Measurements from ENCODE around the gene ECE1.

Gene ECE1

GRCh38 chr1:21270086-21270689 lies 20.1 kb downstream of the ECE1 start:
- peak; percentile 54 for TF ChIP-seq CTCF (IDR thresholded peaks at IDR 0.05)

GRCh38 chr1:21269461-21270085 lies 20.7 kb downstream of the ECE1 start:
- no peak for TF ChIP-seq CTCF (IDR thresholded peaks at IDR 0.05)

- TF ChIP-seq CTCF (IDR thresholded peaks at IDR 0.05), result no peak
Observed at GRCh38 chr1:21268281-21269239, 21.7 kb downstream of the ECE1 start.

- TF ChIP-seq CTCF (IDR thresholded peaks at IDR 0.05), result no peak
Observed at GRCh38 chr1:21267191-21268077, 22.8 kb downstream of the ECE1 start.

- TF ChIP-seq CTCF (IDR thresholded peaks at IDR 0.05), result no peak
Observed at GRCh38 chr1:21266119-21266774, 24.0 kb downstream of the ECE1 start.

GRCh38 chr1:21265644-21266043 lies 24.6 kb downstream of the ECE1 start:
- TF ChIP-seq CTCF (IDR thresholded peaks at IDR 0.05), result no peak
